Right atrium auricular region (tissue), 2 donors: ENCODE data around the gene PTPDC1. TPM values are rescaled to one million over a fixed set of nuclear protein-coding genes. Genes with fewer than 3 reads are reported as not detected.

ENCODE experiments used
- DNase-seq: peaks from one replicate; pipeline ENCODE4 v3.0.0-alpha.2; 2019; ENCODE audit warnings: low spot score
- H3K27ac ChIP-seq, 2 donors: fragments of 200-600 bp; sonication (generic); 1 replicate in 1 of 2; 2 replicates in 1 of 2; pipeline ENCODE4 v1.5.1; 2016 to 2019
- H3K27me3 ChIP-seq, 2 donors: fragments of 200-600 bp; sonication (generic); one replicate each; pipeline versions ENCODE4 v1.5.1 to v1.6.0; 2017 to 2019
- H3K36me3 ChIP-seq: fragments of 200-600 bp; sonication (generic); one replicate; pipeline ENCODE4 v1.5.1; 2016
- H3K4me1 ChIP-seq, 2 donors: fragments of 200-600 bp; sonication (generic); one replicate each; pipeline versions ENCODE4 v1.5.1 to v1.6.0; 2017 to 2019
- H3K4me3 ChIP-seq, 2 donors: fragments of 200-600 bp; sonication (generic); 1 replicate in 1 of 2; 2 replicates in 1 of 2; pipeline ENCODE4 v1.5.1; 2017 to 2019; ENCODE audit warnings: mild to moderate bottlenecking in 1 of 2, moderate library complexity in 1 of 2
- H3K9me3 ChIP-seq, 2 donors: fragments of 200-600 bp; sonication (generic); one replicate each; pipeline ENCODE4 v1.5.1; 2019
- total RNA-seq, 2 donors: library from RNA; depleted of rRNA; stranded (reverse); fragments of >200 nt; gene quantifications; one replicate each; pipeline ENCODE4 v1.1.0, GENCODE V29; 2016
- TF ChIP-seq, protein P1 (sequence below), 2 donors: fragments of 200-600 bp; sonication (generic); IDR thresholded peaks; one replicate each; pipeline ENCODE4 v1.5.1; 2019; ENCODE audit warnings: antibody characterized with exemption in 2 of 2

The PTPDC1 gene
- total RNA-seq, result 10 to 100 TPM in 1 of 2 donors, 1 to 10 TPM in 1; 9.6 to 10.2 TPM

- Histone ChIP-seq H3K27me3 (no peaks in the 10 kb centered on the region), H3K9me3 (no peaks in the 10 kb centered on the region), H3K4me1 (peaks cover 0 to 31% of the 10 kb centered on the region in 2 donors), H3K4me3 (peak within 1 kb of the TSS in 1 of 2 donors; percentile 14), H3K27ac (peak within 1 kb of the TSS; percentile 15 to 25), H3K36me3 (no peaks in the 10 kb centered on the region)
- TF ChIP-seq, protein P1, sequence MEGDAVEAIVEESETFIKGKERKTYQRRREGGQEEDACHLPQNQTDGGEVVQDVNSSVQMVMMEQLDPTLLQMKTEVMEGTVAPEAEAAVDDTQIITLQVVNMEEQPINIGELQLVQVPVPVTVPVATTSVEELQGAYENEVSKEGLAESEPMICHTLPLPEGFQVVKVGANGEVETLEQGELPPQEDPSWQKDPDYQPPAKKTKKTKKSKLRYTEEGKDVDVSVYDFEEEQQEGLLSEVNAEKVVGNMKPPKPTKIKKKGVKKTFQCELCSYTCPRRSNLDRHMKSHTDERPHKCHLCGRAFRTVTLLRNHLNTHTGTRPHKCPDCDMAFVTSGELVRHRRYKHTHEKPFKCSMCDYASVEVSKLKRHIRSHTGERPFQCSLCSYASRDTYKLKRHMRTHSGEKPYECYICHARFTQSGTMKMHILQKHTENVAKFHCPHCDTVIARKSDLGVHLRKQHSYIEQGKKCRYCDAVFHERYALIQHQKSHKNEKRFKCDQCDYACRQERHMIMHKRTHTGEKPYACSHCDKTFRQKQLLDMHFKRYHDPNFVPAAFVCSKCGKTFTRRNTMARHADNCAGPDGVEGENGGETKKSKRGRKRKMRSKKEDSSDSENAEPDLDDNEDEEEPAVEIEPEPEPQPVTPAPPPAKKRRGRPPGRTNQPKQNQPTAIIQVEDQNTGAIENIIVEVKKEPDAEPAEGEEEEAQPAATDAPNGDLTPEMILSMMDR (IDR thresholded peaks at IDR 0.05), result no peak
- DNase-seq, result no peak
These were observed at the start of gene PTPDC1 for GRCh38 chr9:94084314-94084713. Gene PTPDC1 (plus strand): TSS chr9:94084464. CDS start chr9:94084531, 67 bp downstream.

- no peaks in the 10 kb centered on the region for H3K36me3 ChIP-seq
- TF ChIP-seq, protein P1 (IDR thresholded peaks at IDR 0.05), result no peak
- peaks cover 0 to 23% of the 10 kb centered on the region in 2 donors for H3K4me1 ChIP-seq
- H3K4me3 ChIP-seq, result no peak overlapping the region
- no peaks in the 10 kb centered on the region for H3K27me3 ChIP-seq
- no peak overlapping the region for H3K27ac ChIP-seq
- no peaks in the 10 kb centered on the region for H3K9me3 ChIP-seq
- no peak for DNase-seq
These were observed 49.8 kb upstream of the PTPDC1 start for GRCh38 chr9:94034511-94034910.

DNA sequence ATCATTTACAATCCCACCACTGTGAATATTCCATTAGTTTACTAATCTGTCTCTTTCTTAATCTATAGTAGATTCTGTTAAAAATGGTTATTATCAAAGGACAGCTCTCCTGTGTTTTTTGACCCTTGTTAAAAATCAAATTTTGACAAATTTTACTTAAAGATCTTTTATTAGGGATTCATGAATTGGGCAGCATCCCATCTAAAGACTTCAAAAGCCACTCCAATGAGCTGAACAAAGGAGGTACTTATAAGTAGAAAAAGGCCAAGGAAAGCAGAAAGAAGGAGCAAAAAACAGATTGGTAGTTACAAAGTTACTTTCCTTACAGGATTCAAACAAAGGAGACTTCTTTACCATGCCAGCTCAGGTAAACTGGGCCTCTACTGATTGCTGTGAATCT, 44.5 kb upstream of the PTPDC1 start:
- Histone ChIP-seq H3K27ac (no peak overlapping the region), H3K36me3 (no peaks in the 10 kb centered on the region), H3K4me1 (peaks cover 0 to 7% of the 10 kb centered on the region in 2 donors), H3K9me3 (no peaks in the 10 kb centered on the region), H3K4me3 (no peak overlapping the region), H3K27me3 (no peaks in the 10 kb centered on the region)
- TF ChIP-seq, protein P1 (IDR thresholded peaks at IDR 0.05), result no peak
- no peak for DNase-seq

DNA sequence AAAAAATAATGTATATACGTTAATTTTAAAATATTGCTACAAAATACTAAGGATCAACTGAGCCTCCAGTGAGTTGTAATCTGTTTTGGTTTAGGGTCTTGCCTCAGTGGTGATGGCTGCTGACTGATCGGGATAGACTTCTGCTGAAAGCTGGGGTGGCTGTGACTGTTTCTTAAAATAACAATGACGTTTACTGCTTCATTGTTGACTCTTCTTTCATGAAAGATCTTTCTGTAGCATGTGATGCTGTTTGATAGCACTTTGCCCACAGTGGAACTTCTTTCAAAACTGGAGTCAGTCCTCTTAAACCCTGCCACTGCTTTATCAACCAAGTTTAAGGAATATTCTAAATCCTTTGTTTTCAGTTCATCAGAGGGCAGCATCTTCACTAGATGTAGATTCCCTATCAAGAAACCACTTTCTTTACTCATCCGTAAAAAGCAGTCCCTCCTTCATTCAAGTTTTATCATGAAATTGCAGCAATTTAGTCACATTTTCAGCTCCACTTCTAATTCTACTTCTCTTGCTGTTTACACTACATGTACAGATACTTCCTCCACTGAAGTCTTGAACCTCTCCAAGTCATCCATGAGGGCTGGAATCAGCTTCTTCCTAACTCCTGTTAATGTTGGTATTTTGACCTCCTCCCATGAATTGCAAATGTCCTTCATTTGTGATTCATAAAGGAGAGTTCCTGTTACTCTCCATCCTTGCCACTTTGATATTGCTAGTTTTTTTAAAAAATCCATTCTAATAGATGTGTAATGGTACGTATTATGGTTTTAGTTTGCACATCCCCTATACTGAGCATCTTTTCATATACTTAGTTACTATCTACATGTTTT, 41.5 kb upstream of the PTPDC1 start:
- no peaks in the 10 kb centered on the region for H3K9me3 ChIP-seq
- no peak overlapping the region for H3K4me3 ChIP-seq
- TF ChIP-seq, protein P1 (IDR thresholded peaks at IDR 0.05), result no peak
- peak overlapping the region in 1 of 2 donors; percentile 10 for H3K27ac ChIP-seq
- no peaks in the 10 kb centered on the region for H3K36me3 ChIP-seq
- no peak for DNase-seq
- H3K27me3 ChIP-seq, result no peaks in the 10 kb centered on the region
- H3K4me1 ChIP-seq, result peaks cover 0 to 7% of the 10 kb centered on the region in 2 donors

DNA sequence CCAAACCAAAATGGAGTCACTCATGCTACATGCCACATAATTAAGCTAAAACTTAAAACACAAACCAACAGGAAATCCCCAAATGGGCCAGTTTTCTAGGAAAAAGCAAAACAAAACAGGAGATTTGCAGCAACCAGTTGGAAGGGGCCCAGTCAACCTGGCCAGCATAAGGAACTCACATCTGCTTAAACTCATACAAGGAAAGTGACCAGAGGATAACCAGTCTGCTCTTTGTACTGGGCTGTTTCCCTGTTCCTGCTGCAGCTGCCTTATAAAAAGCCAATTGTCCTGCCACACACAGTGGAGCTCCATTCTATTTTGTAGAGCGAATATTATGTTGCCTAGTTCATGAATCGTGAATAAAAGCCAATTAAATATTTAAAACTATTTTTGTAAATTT, 29.5 kb upstream of the PTPDC1 start:
- peaks cover 0 to 11% of the 10 kb centered on the region in 2 donors for H3K9me3 ChIP-seq
- H3K27me3 ChIP-seq, result no peaks in the 10 kb centered on the region
- TF ChIP-seq, protein P1 (IDR thresholded peaks at IDR 0.05), result no peak
- no peaks in the 10 kb centered on the region for H3K36me3 ChIP-seq
- no peak overlapping the region for H3K27ac ChIP-seq
- H3K4me1 ChIP-seq, result peaks cover 0 to 14% of the 10 kb centered on the region in 2 donors
- no peak overlapping the region for H3K4me3 ChIP-seq
- DNase-seq, result no peak
